Calu3 (cell line): Measurements from ENCODE around the gene SIVA1. TPM values are rescaled to one million over a fixed set of nuclear protein-coding genes. Genes with fewer than 3 reads are reported as not detected.

Source experiments
- BruUV-seq: library from RNA; stranded (reverse); fragments of 400-500 nt; replicated peaks from 2 replicates; lab custom pipeline; 2021; lab: Mats Ljungman, UMichigan
- CTCF ChIA-PET: fragments of 300-600 bp; sonication (Branson Sonifier 250); formaldehyde crosslinking; loops from one replicate; lab custom pipeline; 2022; ENCODE audit warnings: antibody characterized with exemption; lab: Charles Lee
- DNase-seq: peaks from one replicate; pipeline ENCODE4 v3.0.0; 2022
- H3K27ac Mint-ChIP-seq: one replicate; pipeline ENCODE4 v1.8.0; 2022; ENCODE audit warnings: mixed read lengths; ENCODE audit not compliant: unreplicated experiment
- H3K27me3 Mint-ChIP-seq: one replicate; pipeline ENCODE4 v1.8.0; 2022; ENCODE audit warnings: mixed read lengths; ENCODE audit not compliant: unreplicated experiment
- H3K36me3 Mint-ChIP-seq: one replicate; pipeline ENCODE4 v1.8.0; 2022; ENCODE audit warnings: mild to moderate bottlenecking, moderate library complexity, mixed read lengths; ENCODE audit not compliant: insufficient read depth, unreplicated experiment
- H3K4me1 Mint-ChIP-seq: one replicate; pipeline ENCODE4 v1.8.0; 2022; ENCODE audit warnings: mild to moderate bottlenecking, low read depth, mixed read lengths; ENCODE audit not compliant: unreplicated experiment
- H3K4me3 Mint-ChIP-seq: one replicate; pipeline ENCODE4 v1.8.0; 2022; ENCODE audit warnings: mild to moderate bottlenecking, low read depth, moderate library complexity, mixed read lengths; ENCODE audit not compliant: unreplicated experiment
- H3K9me3 Mint-ChIP-seq: one replicate; pipeline ENCODE4 v1.8.0; 2022; ENCODE audit warnings: low read depth, mixed read lengths; ENCODE audit not compliant: unreplicated experiment
- CTCF ChIP-seq: fragments of 200-600 bp; IDR thresholded peaks from one replicate; pipeline ENCODE4 v1.8.0; 2022; ENCODE audit warnings: antibody characterized with exemption; ENCODE audit not compliant: unreplicated experiment
- intact Hi-C: fragments of 100-400 bp; cut with micrococcal nuclease; formaldehyde crosslinking; loops from one replicate; pipeline ENCODE4 v1.10.0; 2022; ENCODE audit not compliant: unreplicated experiment
- total RNA-seq: library from RNA; stranded (reverse); gene quantifications from 2 replicates; pipeline ENCODE4 v1.2.3, GENCODE V29; 2022

The SIVA1 gene
- total RNA-seq, 1 experiment from 2014 or later, result 72.3 TPM

- Mint-ChIP-seq H3K4me3 (peak overlapping the region; percentile 81), H3K4me1 (peaks cover 23% of the 10 kb centered on the region), H3K27me3 (no peaks in the 10 kb centered on the region), H3K36me3 (peaks cover 30% of the 10 kb centered on the region), H3K27ac (peak overlapping the region; percentile 35), H3K9me3 (no peaks in the 10 kb centered on the region)
- DNase-seq, result no peak
- TF ChIP-seq CTCF, result no peak
- intact Hi-C loops, result no loop called here
- CTCF ChIA-PET, result interaction anchor here (1.8 kb wide), 1 partner anchor 25 kb away, joined by 6 read pairs; no protein-coding TSS in a partner anchor
- no TSS peak for BruUV-seq
Measured at GRCh38 chr14:104792945-104793702, 40.2 kb downstream of the SIVA1 start.

GRCh38 chr14:104793703-104793959 is 40.7 kb downstream of the SIVA1 start:
- H3K27me3 Mint-ChIP-seq, result no peaks in the 10 kb centered on the region
- H3K4me3 Mint-ChIP-seq, result peak overlapping the region; percentile 81
- CTCF ChIA-PET, result interaction anchor here (1.8 kb wide), 1 partner anchor 25 kb away, joined by 6 read pairs; no protein-coding TSS in a partner anchor
- intact Hi-C loops, result no loop called here
- no peak for DNase-seq
- TF ChIP-seq CTCF, result no peak
- H3K27ac Mint-ChIP-seq, result peak overlapping the region; percentile 35
- H3K4me1 Mint-ChIP-seq, result peaks cover 26% of the 10 kb centered on the region
- H3K9me3 Mint-ChIP-seq, result no peaks in the 10 kb centered on the region
- BruUV-seq, result no TSS peak
- H3K36me3 Mint-ChIP-seq, result peaks cover 30% of the 10 kb centered on the region

- Mint-ChIP-seq H3K9me3 (no peaks in the 10 kb centered on the region), H3K4me1 (peaks cover 31% of the 10 kb centered on the region), H3K27me3 (no peaks in the 10 kb centered on the region), H3K4me3 (peak overlapping the region; percentile 81), H3K27ac (peak overlapping the region; percentile 35), H3K36me3 (peaks cover 30% of the 10 kb centered on the region)
- TF ChIP-seq CTCF, result no peak
- BruUV-seq, result TSS peak; percentile 66
- CTCF ChIA-PET, result interaction anchor here (1.8 kb wide), 1 partner anchor 26 kb away, joined by 6 read pairs; no protein-coding TSS in a partner anchor
- intact Hi-C loops, result no loop called here
- DNase-seq, result peak; percentile 79
Measured at GRCh38 chr14:104794099-104794498, 41.2 kb downstream of the SIVA1 start.

- no peaks in the 10 kb centered on the region for H3K9me3 Mint-ChIP-seq
- H3K27ac Mint-ChIP-seq, result peak overlapping the region; percentile 35
- peak; percentile 32 for DNase-seq
- H3K4me1 Mint-ChIP-seq, result peaks cover 36% of the 10 kb centered on the region
- intact Hi-C loops, result no loop called here
- peaks cover 30% of the 10 kb centered on the region for H3K36me3 Mint-ChIP-seq
- peak overlapping the region; percentile 81 for H3K4me3 Mint-ChIP-seq
- H3K27me3 Mint-ChIP-seq, result no peaks in the 10 kb centered on the region
- TF ChIP-seq CTCF, result no peak
- no TSS peak for BruUV-seq
- CTCF ChIA-PET, result interaction anchor here (1.8 kb wide), 1 partner anchor 26 kb away, joined by 6 read pairs; no protein-coding TSS in a partner anchor
Measured at GRCh38 chr14:104794631-104794992, 41.7 kb downstream of the SIVA1 start.
